HG02678 (cell line): ENCODE results near the gene KANSL1.

Source experiments
- ATAC-seq: cut with Tn5 transposase; IDR thresholded peaks from one replicate; pipeline ENCODE4 v1.9.1; 2021; ENCODE audit warnings: mild to moderate bottlenecking, moderate library complexity; ENCODE audit not compliant: unreplicated experiment

KANSL1 gene

DNA sequence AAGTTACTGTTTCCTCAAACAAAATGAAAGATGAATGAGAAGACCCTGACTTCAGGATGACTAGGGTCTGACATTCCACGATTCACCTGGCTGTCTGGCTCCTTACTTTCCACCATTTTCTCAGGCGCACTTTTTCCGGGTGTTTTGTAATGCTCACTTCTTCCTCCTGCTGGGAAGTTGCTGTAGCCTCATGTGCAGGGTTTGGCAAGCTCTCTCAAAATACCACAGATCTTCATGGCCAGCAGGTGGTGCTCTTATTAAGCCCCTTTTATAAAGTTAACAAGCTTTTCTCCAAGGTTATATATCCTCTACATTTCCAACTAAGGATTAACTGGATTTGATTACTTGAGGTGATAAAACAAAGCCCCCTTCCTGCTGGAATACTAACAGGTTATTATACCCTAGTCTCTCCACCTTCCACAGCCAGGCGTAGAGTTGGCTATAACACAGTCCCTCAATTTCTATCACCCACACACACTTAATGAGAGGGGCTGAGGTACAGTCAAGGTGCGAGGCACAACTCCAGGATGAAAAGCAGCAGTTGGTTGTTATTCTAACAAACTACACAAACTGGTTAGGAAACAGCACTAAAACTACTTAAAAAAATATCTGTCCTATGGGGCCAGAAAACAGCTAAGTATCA, 148.8 kb downstream of the KANSL1 start:
- no peak for ATAC-seq

DNA sequence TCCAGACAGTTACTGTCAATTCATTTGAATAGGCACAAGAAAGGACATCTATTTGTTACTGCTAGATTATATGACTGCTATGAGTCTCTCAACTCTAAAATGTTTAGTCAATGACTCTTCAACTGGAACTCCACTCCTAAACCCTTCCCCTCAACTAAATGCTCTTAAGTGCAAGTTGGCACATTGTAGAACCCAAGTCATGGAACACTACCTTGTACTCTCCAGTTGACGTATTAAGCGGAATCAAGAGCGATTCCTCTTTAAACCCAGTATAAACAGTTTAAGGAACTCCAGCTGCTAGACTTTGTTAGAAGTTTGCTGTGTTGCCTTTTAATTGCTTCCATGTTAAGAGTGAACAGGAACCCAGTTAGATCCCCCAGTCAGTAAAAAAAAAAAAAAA, 149.6 kb downstream of the KANSL1 start:
- no peak for ATAC-seq

DNA sequence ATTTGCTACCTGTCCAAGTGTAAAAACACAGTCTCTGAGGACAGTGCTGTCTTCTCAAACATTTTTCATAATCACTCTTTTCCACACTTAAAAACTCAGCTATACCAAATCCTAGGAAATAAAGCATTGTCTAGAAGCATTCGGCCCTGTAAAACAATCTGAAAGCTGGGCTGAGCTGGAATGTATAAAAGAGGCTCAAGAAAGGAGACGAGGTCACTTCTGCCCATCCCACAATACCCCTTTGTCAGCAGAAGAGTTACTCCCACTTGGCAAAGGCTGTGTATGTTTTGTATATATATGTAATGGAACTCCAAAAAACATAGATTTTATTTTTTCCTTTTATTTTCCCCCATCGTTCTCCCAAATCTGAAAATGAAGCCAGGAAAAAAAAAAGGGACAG, 150.3 kb downstream of the KANSL1 start:
- no peak for ATAC-seq

DNA sequence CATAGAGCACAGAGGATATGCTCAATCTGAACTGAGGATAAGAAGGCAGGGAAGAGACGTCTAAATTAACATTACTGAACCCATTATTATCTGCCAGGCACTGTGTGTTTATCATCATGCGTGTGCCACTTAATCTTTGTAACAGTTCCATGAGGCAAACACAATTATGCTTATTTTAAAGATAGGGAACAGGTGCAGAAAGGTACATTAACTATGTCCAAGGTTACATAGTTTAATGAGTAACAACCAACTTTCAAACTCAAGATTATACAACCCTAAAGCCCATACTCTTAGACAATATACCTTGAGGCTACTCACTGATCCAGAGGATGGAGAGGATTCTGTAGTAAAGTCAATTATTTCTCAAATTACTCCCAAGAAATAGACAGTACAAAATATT, 151.0 kb downstream of the KANSL1 start:
- no peak for ATAC-seq

DNA sequence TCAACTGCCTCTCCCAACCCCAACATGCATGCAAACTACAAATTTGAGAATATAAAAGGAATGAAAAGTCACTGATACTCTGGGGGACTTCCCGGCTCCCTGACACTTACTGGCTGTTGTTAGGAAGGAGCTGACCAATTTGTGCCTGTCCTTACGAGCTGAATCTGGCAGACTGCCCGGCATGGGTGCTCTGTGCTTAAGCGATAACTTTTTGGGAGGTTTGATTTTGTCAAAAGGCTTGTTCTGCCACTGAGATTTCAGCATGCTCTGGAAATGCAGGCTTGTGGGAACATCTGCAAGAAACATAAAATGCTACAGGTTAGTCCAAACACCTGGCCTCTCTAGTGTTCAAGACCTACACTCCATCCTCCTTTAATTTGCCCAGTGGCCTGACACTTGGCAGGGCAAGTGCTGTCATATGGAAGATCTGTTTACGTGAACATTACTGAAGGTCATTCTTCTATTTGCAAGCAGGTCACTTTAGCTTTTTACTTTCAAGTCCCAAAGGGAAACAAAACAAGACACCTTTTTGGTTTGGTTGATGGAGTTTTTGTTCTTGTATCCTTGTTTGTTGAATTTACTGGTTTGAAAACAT, 153.5 kb downstream of the KANSL1 start:
- ATAC-seq = no peak

DNA sequence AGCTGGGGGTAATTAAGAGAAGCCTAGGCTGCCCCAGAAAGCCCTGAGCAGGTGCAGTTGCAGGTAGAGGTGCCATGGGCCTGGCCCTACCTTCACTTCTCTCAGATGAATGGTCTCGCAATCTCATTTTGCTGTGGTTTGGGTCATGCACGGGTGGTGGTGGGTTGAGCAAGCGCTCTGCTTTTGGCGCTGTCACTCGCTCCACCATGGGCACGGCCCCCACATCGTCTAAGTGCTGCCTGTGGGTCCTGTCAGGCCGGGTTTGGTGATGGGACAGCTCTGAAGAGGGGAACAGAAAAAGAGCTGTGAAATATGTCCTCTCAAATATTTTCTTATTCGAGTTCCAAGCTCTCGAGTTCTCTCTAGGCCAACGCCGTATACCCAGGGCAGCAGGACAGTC, 154.3 kb downstream of the KANSL1 start:
- no peak for ATAC-seq

DNA sequence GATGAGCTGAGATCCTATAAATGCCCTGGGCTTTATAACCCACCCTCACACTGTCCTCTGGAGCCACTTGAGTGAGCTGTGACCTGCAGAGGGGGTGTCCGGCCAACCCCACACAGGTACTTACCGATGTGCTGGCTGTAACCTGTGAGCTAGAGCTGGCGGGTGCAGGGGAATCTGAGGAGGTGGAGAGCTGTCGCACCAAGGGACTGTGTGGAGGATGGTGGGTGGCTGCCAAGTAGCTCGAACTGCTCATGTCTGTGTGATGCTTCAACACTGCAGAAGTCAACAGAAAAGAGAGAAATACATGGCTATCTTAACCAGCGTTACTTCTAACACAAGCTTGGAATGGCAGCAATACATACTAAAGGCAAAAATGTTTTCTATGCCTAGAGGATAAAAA, 154.8 kb downstream of the KANSL1 start:
- no peak for ATAC-seq

DNA sequence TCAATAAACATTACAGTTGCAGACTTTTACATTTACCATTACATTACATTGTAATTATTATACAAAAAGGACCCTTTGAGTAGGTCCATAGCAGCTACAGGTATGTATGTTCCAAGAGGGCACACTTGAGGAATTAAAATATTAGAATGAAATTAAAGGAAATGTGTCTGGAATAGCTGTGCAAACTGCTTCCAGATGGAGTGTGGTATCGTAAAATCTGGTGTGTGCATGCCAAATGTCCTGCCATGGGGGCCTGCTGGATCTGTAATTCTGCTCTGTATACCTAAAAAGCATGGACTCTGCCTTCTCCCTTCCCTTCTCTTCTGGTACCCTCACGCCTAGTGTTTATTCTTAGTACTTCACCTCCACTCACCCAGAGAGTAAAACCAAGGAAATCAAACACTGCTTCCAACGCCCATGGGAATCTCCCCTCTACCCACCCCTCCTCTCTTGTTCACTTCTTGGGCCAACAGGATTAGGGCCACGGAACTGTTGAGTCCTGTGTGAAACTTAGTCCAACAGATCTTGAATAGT, 155.4 kb downstream of the KANSL1 start:
- no peak for ATAC-seq

DNA sequence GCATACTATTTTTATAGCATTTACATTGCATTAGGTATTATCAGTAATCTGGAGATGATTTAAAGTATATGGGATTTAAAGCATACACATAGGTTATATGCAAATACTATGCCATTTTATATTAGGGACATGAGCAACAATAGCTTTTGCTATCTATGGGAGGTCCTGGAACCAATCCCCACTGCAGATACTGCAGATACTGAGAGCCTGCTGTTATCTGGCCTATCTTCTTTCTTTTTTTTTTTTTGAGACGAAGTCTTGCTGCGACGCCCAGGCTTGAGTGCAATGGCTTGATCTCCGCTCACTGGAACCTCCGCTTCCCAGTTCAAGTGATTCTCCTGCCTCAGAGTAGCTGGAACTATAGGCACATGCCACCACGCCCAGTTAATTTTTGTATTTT, 156.7 kb downstream of the KANSL1 start:
- ATAC-seq = no peak

DNA sequence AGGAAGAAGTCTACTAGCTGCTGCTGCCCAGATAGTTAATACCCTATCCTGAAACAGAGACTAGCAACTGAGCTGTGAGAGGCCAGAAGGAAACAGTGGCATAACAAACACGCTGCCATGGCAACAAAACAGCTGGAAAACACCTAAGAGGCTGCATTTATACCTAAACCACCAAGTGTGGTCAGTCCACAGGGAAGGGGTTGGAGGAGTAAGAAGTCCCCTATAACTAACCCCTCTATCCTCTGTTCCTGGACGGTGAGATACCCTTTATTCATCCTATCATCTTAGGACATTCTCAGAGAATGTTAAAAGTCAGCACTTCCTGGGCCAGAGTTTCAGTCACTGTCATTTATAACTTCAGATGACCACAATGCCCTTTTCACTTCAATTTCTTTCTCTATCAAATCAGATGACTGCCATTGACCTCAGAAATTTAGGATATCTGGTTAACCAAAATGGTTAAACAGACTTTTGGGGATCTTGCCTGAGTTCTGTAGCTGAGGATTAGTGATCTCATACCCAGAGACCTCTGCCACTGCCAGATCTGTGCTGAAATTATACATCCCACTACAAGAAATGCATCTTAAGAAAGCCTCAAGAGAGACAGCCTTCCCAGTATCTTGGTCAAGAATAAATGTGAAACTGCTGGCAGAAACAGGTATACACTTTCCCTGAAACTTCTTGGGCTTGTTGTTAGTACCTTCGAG, 158.0 kb downstream of the KANSL1 start:
- no peak for ATAC-seq

DNA sequence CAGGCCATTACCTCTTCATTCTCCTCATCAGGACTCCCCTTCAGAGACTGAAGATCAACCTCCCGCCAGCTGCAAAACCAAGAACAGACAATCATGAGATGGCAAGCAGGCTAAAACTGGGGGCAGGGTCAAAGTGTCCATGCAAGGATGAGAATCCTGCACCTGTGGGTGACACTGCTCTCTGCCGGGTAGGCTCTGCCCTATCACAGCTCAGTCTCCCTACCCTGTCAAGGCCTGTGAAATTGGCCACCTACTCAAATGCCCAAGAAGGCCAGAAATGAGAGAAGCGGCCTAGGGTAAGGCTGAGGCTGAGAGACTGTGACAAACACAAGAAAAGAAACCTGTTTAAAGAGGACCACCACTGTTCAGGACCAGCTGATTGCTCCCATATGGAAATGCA, 159.8 kb downstream of the KANSL1 start:
- ATAC-seq = no peak

DNA sequence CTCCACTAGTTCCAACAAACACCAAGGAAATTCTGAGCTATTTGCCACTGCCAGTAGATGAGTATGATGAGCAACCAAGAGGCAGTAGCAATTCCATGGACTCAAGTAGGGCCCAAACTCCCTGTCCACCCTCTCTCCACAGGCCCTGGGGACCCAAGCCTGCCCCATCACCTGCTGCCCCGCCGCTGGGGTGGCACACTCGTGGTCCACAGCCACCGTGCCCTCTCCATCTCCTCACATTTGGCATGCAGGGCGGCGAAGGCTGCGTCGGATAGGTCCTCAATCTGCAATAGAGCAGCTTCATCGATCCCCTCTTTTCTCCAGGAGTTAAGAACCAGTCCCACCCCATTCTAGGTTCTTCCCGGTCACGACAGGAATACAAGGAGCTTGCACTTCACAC, 160.3 kb downstream of the KANSL1 start:
- no peak for ATAC-seq

DNA sequence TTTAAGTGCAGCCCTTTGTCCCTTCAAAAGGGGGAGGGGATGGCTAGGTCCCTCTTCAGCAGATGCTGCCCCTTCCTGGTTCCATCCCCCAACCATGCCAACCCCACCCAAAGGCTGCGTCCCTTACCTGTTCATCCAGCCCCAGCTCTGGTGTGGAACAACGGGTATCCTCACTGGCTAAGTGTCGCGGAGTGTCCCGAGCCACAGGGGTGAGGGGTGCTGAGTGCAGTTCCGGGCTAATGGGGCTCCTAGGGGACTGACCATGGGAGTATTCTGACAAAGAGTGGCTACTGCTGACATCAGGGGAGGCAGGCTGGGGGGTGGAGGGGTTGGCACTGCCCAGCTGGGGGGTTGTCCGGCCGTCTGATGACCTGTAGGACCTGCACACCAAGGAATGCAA, 161.3 kb downstream of the KANSL1 start:
- ATAC-seq = no peak

DNA sequence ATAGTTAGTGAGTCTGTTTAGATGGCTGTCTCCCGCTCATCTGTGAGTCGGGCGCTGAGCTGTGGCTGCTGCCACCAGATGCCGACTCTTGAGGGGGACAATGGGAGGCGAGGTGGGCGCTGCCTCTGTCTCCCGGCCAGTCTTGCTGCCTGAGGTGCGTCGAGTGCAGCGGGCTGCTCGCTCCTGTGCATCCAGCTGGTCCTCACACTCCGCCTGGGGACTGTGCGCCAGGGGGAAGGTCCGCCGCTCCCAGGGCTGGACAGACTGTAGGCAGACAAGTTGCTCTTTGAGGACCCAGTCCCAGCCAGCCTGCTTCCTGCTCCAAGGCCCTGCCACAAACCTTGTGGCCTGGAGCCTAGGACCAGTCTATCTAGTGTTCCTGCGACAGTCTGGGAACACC, 161.8 kb downstream of the KANSL1 start:
- ATAC-seq = no peak

DNA sequence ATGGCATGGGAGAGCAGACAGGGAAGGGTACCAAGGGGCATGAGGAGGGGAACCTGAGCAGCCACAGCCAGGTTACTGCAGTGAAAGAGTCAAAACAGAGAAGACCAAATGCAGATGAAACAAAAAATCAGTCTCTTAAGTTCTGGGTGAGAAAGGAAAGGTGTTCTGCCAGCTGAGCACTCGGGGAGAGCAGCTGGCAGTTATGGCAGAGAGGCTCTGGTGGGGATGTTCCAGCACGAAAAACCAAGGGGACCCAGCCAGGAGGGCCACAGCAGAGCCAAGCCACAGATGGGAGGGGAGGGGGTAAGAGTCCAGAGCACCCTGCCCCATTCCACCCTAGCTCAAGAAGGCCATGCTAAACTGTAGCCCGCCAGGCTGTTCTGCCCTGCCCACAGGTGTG, 162.5 kb downstream of the KANSL1 start:
- no peak for ATAC-seq

DNA sequence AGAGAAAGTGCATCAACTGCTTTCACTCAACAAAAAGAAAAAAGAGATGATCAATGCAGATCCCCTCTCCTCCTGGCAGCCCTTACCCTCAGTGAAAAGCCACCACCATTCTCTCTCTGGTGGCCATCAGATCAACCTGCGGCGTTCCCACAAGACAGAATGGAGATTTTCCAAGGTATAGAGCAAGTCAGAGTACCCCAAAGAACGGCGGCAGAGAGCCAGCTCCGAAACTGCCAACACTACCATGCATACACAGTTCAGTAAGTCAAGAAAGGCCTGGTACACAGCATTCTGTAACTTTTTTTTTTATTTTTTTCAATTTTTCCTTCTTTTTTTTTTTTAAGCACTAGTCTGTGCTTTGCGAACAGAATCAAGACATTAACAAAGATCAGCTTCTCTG, 163.6 kb downstream of the KANSL1 start:
- no peak for ATAC-seq

DNA sequence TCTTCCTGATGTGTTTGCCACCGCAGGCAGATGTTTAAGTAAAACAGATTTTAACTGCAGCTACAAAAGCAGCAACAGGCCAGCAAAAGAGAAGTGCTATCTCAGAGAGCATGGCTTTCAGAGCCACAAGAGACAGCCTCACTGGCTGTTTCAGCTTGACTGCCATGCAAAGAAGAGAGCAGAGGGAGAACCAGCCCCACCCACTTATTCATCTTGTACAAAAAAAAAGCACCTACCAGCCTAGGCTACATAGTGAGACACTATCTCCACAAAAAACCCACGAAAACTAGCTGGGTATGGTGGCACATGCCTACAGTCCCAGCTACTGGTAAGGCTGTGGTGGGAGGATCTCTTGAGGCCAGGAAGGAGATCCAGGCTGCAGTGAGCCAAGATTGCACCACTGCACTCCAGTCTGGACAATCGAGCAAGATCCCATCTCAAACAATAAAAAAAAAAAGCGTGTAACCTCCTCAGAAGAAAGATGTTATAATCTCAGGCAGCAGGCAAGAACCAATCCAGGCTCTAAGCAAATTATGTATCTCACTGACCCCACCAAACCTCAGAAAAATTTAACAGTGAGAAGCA, 164.2 kb downstream of the KANSL1 start:
- ATAC-seq = no peak

DNA sequence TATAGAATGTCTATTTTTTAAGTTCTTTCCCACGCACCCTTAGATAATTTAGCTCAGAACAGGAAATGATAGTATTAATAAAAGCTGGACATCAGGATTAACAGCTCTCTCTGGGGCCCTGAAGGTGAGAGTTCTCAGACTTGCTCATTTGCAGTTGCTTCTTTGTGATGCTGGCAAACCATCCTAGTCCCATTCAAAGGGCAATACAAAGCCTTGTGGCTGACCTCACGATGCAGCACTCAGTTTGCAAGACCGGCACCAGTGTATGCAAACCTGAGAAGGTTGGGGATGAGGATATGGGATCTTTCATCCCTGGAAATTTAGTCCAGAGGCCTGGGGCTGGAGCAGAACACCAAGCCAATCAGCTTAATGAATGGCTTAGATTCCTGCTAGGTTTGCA, 164.9 kb downstream of the KANSL1 start:
- no peak for ATAC-seq

DNA sequence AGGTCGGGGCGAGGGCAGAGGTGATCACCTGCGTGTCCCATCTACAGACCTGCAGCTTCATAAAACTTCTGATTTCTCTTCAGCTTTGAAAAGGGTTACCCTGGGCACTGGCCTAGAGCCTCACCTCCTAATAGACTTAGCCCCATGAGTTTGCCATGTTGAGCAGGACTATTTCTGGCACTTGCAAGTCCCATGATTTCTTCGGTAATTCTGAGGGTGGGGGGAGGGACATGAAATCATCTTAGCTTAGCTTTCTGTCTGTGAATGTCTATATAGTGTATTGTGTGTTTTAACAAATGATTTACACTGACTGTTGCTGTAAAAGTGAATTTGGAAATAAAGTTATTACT, 165.3 kb downstream of the KANSL1 start:
- no peak for ATAC-seq

DNA sequence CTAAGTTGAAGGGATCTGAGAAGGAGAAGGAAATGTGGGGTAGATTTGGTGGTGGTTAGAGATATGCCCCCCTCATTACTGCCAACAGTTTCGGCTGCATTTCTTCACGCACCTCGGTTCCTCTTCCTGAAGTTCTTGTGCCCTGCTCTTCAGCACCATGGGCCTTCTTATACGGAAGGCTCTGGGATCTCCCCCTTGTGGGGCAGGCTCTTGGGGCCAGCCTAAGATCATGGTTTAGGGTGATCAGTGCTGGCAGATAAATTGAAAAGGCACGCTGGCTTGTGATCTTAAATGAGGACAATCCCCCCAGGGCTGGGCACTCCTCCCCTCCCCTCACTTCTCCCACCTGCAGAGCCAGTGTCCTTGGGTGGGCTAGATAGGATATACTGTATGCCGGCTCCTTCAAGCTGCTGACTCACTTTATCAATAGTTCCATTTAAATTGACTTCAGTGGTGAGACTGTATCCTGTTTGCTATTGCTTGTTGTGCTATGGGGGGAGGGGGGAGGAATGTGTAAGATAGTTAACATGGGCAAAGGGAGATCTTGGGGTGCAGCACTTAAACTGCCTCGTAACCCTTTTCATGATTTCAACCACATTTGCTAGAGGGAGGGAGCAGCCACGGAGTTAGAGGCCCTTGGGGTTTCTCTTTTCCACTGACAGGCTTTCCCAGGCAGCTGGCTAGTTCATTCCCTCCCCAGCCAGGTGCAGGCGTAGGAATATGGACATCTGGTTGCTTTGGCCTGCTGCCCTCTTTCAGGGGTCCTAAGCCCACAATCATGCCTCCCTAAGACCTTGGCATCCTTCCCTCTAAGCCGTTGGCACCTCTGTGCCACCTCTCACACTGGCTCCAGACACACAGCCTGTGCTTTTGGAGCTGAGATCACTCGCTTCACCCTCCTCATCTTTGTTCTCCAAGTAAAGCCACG, 165.9 kb downstream of the KANSL1 start:
- ATAC-seq = no peak
